Brain microvascular endothelial cell (primary cell): ENCODE data around the gene PDE6B.
"Not testable (repeated sequence)": the region's sequence is repeated elsewhere in the genome, so short reads cannot be mapped to it uniquely, and the experiment has no call there.

ENCODE experiments used
- DNase-seq: peaks from one replicate; pipeline ENCODE4 v3.0.0-alpha.2; 2020
- H3K27ac ChIP-seq: fragments of 250-450 bp; sonication (Bioruptor Pico); 2 replicates; pipeline ENCODE4 v1.5.1; 2020; ENCODE audit warnings: mild to moderate bottlenecking, moderate library complexity
- H3K27me3 ChIP-seq: fragments of 250-450 bp; sonication (Bioruptor Pico); replicated peaks from 2 replicates; pipeline ENCODE4 v1.5.1; 2020; ENCODE audit warnings: mild to moderate bottlenecking
- H3K36me3 ChIP-seq: fragments of 250-450 bp; sonication (Bioruptor Pico); replicated peaks from 2 replicates; pipeline ENCODE4 v1.5.1; 2020; ENCODE audit warnings: mild to moderate bottlenecking
- H3K4me3 ChIP-seq: 2 replicates; pipeline ENCODE4 v1.5.1; 2011; ENCODE audit warnings: low read depth, mild to moderate bottlenecking, control low read depth, low read length, moderate library complexity
- in situ Hi-C: cut with HindIII; loops from 2 replicates; pipeline ENCODE4 v1.10.0; 2017; ENCODE audit warnings: low sequenced_read_pairs, low pct_ligation_motif_present
- TF ChIP-seq, protein P1 (sequence below): IDR thresholded peaks from 2 replicates; pipeline ENCODE4 v1.5.1; 2011; ENCODE audit warnings: low read depth, mild to moderate bottlenecking, moderate library complexity, low read length, control low read depth, inconsistent platforms; ENCODE audit errors: missing control alignments

PDE6B gene

DNA sequence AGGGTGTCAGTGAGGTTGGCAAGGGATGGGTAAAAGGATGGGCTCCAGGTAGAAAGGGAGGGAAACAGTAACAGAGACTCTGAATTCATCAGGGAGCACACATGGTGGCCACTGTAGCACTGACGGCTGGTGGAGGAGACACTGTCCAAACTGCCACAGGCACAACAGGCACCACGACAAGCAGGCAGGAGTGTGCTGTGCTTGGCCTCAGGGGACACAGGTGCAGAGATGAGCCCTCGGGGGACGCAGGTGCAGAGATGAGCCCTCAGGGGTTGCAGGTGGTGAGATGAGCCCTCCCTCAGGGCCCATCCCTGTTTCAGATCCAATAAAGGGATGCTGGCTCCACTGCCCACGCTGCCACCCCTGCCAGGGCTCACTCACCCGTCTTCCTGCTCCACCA lies 7.6 kb downstream of the PDE6B start:
- H3K4me3 ChIP-seq = no peak overlapping the region
- DNase-seq = no peak
- no peak overlapping the region for H3K27ac ChIP-seq
- TF ChIP-seq, protein P1, sequence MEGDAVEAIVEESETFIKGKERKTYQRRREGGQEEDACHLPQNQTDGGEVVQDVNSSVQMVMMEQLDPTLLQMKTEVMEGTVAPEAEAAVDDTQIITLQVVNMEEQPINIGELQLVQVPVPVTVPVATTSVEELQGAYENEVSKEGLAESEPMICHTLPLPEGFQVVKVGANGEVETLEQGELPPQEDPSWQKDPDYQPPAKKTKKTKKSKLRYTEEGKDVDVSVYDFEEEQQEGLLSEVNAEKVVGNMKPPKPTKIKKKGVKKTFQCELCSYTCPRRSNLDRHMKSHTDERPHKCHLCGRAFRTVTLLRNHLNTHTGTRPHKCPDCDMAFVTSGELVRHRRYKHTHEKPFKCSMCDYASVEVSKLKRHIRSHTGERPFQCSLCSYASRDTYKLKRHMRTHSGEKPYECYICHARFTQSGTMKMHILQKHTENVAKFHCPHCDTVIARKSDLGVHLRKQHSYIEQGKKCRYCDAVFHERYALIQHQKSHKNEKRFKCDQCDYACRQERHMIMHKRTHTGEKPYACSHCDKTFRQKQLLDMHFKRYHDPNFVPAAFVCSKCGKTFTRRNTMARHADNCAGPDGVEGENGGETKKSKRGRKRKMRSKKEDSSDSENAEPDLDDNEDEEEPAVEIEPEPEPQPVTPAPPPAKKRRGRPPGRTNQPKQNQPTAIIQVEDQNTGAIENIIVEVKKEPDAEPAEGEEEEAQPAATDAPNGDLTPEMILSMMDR = no peak
- no peaks in the 10 kb centered on the region for H3K36me3 ChIP-seq
- peaks cover 7% of the 10 kb centered on the region for H3K27me3 ChIP-seq
- in situ Hi-C loops = no loop called here

- no peaks in the 10 kb centered on the region for H3K36me3 ChIP-seq
These were observed 8.0 kb downstream of the PDE6B start for GRCh38 chr4:633406-633805.

DNA sequence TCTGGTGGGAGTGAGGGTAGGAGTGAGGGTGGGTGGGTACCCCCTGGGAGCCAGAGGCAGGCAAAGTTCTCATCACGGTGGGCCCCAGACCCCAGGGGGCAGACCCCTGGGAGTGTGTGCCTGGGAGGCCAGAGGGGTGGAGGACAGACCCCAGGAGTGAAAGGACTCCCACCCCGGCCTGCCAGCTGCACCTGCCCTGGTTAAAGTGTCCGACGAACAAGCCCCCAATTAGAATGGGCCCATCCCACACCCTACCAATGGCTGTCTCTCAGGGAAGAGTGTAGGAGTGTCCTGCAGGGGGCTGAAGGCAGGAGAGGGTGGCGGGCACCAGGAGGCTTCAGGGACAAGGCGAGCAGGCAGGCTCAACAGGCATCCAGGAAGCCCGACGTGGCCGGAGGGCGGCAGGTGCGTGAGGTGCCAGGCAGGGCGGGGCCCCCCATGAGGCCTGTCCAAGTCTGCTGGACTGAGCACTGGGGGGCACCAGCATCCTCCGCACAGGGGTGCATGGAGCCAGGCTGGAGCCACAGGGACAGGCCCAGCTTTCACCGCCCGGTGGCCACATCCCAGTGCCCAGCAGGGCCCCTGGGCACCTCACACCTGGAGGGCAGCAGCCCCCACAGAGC lies 8.7 kb downstream of the PDE6B start:
- no peaks in the 10 kb centered on the region for H3K36me3 ChIP-seq
- in situ Hi-C loops = no loop called here
- TF ChIP-seq, protein P1 = no peak
- H3K27me3 ChIP-seq = peaks cover 7% of the 10 kb centered on the region
- H3K4me3 ChIP-seq = no peak overlapping the region
- no peak overlapping the region for H3K27ac ChIP-seq
- no peak for DNase-seq

More at GRCh38 chr4:633406-633805, 8.0 kb downstream of the PDE6B start:
- TF ChIP-seq, protein P1 = no peak
- in situ Hi-C loops = no loop called here
- Histone ChIP-seq H3K4me3 (no peak overlapping the region), H3K27me3 (peaks cover 7% of the 10 kb centered on the region), H3K27ac (no peak overlapping the region)
- DNase-seq = no peak

DNA sequence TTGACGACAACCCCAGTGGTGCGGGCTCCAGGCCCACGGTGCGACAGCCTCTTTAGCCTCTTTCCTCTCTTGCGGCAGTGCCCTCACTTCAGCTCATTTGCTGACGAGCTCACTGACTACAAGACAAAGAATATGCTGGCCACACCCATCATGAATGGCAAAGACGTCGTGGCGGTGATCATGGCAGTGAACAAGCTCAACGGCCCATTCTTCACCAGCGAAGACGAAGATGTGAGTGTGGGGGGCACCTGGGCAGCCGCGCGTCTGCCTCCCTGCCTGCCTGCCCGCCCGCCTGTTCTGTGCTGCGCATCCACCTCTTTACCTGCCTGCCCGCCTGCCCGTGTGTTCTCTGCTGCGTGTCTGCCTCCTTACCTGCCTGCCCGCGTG lies 9.2 kb downstream of the PDE6B start:
- H3K36me3 ChIP-seq = no peaks in the 10 kb centered on the region
- peaks cover 7% of the 10 kb centered on the region for H3K27me3 ChIP-seq
- DNase-seq = no peak
- no peak overlapping the region for H3K27ac ChIP-seq
- TF ChIP-seq, protein P1 = no peak
- in situ Hi-C loops = no loop called here
- no peak overlapping the region for H3K4me3 ChIP-seq

DNA sequence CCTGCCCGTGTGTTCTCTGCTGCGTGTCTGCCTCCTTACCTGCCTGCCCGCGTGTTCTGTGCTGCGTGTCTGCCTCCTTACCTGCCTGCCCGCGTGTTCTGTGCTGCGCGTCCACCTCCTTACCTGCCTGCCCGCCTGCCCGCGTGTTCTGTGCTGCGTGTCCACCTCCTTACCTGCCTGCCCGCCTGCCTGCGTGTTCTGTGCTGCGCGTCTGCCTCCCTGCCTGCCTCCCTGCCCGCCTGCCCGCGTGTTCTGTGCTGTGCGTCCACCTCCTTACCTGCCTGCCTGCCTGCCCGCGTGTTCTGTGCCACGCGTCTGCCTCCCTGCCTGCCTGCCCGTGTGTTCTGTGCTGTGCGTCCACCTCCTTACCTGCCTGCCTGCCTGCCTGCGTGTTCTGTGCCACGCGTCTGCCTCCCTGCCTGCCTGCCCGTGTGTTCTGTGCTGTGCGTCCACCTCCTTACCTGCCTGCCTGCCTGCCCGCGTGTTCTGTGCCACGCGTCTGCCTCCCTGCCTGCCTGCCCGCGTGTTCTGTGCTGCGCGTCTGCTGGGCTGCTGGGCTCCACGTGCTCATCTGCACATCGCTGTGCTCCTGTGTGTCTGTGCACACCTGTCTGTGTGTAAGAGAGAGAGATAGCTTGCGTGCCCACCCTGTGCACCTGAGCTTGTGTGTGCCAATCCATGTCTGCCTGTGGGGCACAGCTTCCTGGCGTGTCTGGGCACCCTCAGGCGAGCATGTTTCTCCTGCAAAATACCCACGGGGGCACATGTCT lies 9.9 kb downstream of the PDE6B start:
- in situ Hi-C loops, H3K27me3 ChIP-seq, H3K4me3 ChIP-seq, DNase-seq, H3K36me3 ChIP-seq, H3K27ac ChIP-seq: not testable (repeated sequence)

DNA sequence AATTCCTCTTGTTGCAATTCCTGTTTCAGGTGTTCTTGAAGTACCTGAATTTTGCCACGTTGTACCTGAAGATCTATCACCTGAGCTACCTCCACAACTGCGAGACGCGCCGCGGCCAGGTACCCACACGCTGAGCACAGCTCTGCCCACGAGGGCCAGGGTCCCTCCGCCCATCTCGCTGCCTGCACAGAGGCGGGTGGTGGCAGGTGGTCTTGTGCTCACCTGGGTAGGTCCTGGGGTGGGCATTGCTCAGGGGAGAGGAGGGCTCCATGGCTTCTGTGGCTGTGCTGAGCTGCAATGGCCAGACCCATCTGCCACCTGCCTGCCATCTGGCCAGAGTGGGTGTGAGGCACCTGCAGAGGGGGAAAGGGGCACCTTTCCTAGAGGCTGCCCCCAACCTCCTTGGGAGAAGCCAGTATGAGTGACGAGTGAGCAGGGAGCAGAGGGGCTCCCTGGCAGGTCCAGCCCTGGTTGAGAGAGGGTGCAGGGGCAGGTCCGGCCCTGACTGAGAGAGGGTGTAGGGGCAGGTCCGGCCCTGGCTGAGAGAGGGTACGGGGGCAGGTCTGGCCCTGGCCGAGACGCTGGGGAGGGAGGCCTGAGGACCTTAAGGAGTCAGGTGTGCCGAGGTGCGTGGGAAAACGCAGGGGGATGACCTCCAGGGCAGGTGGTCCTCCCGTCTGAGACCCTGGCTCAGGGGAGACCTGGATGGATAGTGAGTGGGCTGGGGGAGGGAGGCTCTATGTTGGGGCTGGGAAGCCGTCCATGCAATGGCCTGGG lies 10.7 kb downstream of the PDE6B start:
- TF ChIP-seq, protein P1 = no peak

More for the DNA sequence above, 10.7 kb downstream of the PDE6B start:
- no peak for DNase-seq
- H3K4me3 ChIP-seq = no peak overlapping the region
- H3K27ac ChIP-seq = no peak overlapping the region
- in situ Hi-C loops = no loop called here
- H3K36me3 ChIP-seq = no peaks in the 10 kb centered on the region
- peaks cover 4% of the 10 kb centered on the region for H3K27me3 ChIP-seq
